ENCODE results near the gene RPS6KB1. TPM values are rescaled to one million over a fixed set of nuclear protein-coding genes. Genes with fewer than 3 reads are reported as not detected.
A peak's percentile ranks its signal among the peaks of the same experiment; 100 is the strongest.
"Not testable (repeated sequence)": the region's sequence is repeated elsewhere in the genome, so short reads cannot be mapped to it uniquely, and the experiment has no call there.

Gene RPS6KB1
- total RNA-seq, 1 experiment from 2014 or later = 14.0 TPM

- H3K36me3 ChIP-seq (replicated peaks; ENCODE audit: control insufficient read depth, insufficient read depth, low read length); DNase-seq; H3K4me3 ChIP-seq (ENCODE audit: insufficient read depth, low read depth, low read length); H3K27me3 ChIP-seq (ENCODE audit: control insufficient read depth, insufficient read depth, low read length): not testable (repeated sequence)
These were observed 47.8 kb downstream of the RPS6KB1 start for GRCh38 chr17:59940697-59941096.

DNA sequence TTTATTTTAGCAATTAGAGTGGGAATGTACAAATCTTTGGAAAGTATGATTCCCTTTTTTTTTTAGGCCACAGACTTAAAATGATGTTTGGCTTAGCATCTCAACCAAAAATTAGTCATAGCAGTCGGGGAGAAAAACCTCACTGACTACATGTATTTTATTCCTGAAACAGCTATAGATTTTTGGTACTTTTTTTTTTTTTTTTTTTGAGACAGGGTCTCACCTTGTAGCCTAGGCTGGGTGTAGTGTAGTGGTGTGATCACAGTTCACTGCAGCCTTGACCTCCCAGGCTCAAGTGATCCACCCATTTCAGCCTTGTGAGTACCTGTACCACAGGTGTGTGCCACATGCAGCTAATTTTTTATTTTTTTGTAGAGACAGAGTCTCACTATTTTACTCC, 48.2 kb downstream of the RPS6KB1 start:
- no peaks in the 10 kb centered on the region for H3K27me3 ChIP-seq (ENCODE audit: control insufficient read depth, insufficient read depth, low read length)
- H3K36me3 ChIP-seq (replicated peaks; ENCODE audit: control insufficient read depth, insufficient read depth, low read length) = peaks cover 3% of the 10 kb centered on the region; the same call in 1 of the 2 replicates
- no peak for DNase-seq
- H3K4me3 ChIP-seq (ENCODE audit: insufficient read depth, low read depth, low read length) = no peak overlapping the region

DNA sequence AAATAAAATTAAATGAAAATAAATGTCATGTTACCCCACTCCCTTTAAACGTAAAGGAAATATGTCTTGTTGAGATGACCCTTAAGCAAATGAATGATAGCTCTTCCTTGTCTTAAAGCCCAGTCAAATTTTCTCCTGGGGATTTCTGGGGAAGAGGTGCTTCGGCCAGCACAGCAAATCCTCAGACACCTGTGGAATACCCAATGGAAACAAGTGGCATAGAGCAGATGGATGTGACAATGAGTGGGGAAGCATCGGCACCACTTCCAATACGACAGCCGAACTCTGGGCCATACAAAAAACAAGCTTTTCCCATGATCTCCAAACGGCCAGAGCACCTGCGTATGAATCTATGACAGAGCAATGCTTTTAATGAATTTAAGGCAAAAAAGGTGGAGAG, 53.5 kb downstream of the RPS6KB1 start:
- not testable (repeated sequence) for DNase-seq; H3K27me3 ChIP-seq (ENCODE audit: control insufficient read depth, insufficient read depth, low read length); H3K36me3 ChIP-seq (replicated peaks; ENCODE audit: control insufficient read depth, insufficient read depth, low read length); H3K4me3 ChIP-seq (ENCODE audit: insufficient read depth, low read depth, low read length)

DNA sequence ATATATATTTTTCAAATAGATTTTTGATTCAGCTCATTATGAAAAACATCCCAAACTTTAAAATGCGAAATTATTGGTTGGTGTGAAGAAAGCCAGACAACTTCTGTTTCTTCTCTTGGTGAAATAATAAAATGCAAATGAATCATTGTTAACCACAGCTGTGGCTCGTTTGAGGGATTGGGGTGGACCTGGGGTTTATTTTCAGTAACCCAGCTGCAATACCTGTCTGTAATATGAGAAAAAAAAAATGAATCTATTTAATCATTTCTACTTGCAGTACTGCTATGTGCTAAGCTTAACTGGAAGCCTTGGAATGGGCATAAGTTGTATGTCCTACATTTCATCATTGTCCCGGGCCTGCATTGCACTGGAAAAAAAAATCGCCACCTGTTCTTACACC, 54.4 kb downstream of the RPS6KB1 start:
- not testable (repeated sequence) for H3K27me3 ChIP-seq (ENCODE audit: control insufficient read depth, insufficient read depth, low read length); H3K4me3 ChIP-seq (ENCODE audit: insufficient read depth, low read depth, low read length); DNase-seq; H3K36me3 ChIP-seq (replicated peaks; ENCODE audit: control insufficient read depth, insufficient read depth, low read length)

- Histone ChIP-seq H3K27me3 (ENCODE audit: control insufficient read depth, insufficient read depth, low read length) (no peaks in the 10 kb centered on the region), H3K36me3 (replicated peaks; ENCODE audit: control insufficient read depth, insufficient read depth, low read length) (peaks cover 2% of the 10 kb centered on the region; the same call in 1 of the 2 replicates), H3K4me3 (ENCODE audit: insufficient read depth, low read depth, low read length) (no peak overlapping the region)
- DNase-seq = no peak
These were observed 57.1 kb downstream of the RPS6KB1 start for GRCh38 chr17:59950049-59950448.

GRCh38 chr17:59954856-59955255, 61.9 kb downstream of the RPS6KB1 start:
- no peak for DNase-seq
- Histone ChIP-seq H3K27me3 (ENCODE audit: control insufficient read depth, insufficient read depth, low read length) (no peaks in the 10 kb centered on the region), H3K4me3 (ENCODE audit: insufficient read depth, low read depth, low read length) (no peak overlapping the region), H3K36me3 (replicated peaks; ENCODE audit: control insufficient read depth, insufficient read depth, low read length) (no peaks in the 10 kb centered on the region)

DNA sequence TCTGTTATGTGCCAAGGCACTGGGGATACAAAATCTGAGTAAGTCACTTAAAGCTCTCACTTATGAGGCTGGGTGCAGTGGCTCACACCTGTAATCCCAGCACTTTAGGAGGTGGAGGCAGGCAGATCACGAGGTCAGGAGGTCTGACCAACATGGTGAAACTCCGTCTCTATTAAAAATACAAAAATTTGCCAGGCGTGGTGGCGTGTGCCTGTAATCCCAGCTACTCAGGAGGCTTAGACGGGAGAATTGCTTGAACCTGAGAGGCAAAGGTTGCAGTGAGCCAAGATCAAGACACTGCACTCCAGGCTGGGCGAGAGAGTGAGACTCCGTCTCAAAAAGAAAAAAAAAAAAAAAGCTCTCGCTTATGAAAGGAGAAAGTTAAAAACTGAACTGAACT, 66.7 kb downstream of the RPS6KB1 start:
- not testable (repeated sequence) for H3K27me3 ChIP-seq (ENCODE audit: control insufficient read depth, insufficient read depth, low read length); H3K36me3 ChIP-seq (replicated peaks; ENCODE audit: control insufficient read depth, insufficient read depth, low read length); H3K4me3 ChIP-seq (ENCODE audit: insufficient read depth, low read depth, low read length); DNase-seq

DNA sequence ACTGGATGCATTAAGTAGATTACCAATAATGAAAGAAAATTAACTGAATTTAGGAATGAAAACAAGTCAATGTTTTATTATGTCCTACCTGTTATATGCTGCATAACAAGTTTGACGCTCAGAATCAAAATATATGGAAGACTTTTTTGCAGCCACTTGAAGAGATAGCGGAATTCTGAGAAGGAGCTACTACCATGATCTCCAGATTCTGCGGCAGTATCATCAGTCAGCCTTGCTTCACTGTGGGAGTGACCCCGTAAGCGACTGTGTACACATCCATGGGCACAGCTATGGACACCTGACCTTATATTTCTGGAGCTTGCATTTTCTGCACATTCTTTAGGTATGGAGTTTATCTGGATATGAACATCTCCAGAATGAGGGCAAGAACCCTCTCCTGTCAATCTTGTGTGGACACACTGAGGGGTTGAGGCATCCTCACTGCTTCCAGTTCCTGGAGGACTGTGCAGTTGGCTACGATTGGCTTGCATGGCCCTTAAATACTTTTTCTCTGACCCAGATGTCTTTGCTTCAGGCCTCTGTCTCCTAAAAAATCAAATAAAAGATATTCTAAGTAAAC, 69.9 kb downstream of the RPS6KB1 start:
- Histone ChIP-seq H3K27me3 (ENCODE audit: control insufficient read depth, insufficient read depth, low read length) (peaks cover 9% of the 10 kb centered on the region), H3K4me3 (ENCODE audit: insufficient read depth, low read depth, low read length) (no peak overlapping the region), H3K36me3 (replicated peaks; ENCODE audit: control insufficient read depth, insufficient read depth, low read length) (no peaks in the 10 kb centered on the region)
- DNase-seq = no peak

DNA sequence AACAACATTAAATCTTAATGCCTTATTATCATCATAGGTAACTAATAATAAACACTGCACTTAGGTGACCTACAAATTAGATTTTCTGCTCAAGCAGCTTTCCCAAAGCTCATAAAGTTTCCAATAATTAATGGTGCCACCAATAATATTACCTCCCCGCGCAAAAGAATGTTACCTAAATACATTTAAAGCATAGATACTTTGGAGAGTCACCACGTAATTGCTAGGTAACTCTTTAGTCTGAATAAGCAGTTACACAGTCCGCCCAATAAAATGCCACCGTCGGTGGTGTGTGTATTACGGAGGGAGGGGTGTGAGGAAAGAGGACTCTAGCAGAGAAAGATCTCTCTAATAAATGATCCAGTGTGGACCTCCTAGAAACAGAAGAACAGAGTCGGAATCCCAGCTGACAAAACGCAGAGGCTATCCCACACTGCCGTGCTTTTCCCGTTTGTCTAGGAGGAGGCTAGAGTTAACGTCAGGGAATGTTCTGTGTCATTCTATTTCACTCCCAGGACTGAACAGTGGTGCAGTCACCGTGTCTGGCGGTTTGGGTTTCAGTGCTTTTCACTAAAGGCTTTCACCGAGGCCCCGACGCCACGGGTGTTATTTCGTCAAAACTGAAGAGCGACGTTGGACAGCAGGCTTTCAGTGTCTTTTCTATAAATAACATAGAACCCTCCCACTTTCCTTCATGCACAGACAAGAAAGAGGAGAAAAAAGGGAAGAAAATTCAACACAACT, 71.0 kb downstream of the RPS6KB1 start:
- DNase-seq = peak; percentile 31

DNA sequence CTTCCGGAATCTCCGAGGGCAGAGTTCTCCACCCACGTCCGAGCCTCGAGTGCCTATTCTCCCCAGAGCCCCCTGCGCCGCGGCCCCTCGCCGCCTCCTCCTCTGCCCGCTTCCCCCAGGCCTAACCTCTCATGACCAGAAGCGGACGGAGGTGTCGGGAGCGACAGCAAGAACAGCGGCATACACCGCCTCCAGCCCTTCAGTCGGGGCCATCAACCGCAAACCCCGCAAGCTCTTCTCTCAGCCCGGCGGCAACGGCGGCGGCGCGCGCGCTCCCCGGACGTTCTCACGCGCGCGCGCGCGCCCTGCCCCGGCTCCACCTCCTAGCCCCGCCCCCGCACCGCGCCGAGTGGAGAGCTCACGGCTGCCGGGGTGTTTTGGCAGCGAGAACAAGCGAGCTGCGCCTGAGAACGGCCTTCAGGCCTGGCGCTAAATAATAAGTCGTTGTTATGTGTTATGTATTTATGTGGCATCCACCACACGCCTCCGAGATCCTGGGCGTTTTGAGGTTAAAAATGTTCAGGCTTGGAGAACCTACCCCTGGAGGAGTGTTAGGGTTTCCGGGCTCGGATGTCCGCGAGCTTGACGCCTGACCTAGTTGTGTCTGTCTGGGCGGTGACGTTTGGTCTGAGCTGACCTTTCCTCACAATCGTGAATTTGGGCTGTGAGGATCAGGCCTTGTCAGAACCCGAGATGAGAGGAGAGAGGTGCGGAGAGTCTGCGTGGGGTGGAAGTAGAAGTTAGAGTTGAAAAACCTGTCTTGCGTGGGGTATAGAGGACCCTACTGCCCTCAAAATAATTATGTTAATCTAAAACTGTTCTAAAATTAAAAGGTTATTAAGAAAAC, 71.8 kb downstream of the RPS6KB1 start, which contains the start of gene RNFT1:
TSS of gene RNFT1 (minus strand) at position 259 of the 847 bp plus-strand sequence. CDS start at position 182, 77 bp downstream.
- Histone ChIP-seq H3K4me3 (ENCODE audit: insufficient read depth, low read depth, low read length) (peak within 1 kb of the TSS; percentile 83), H3K27me3 (ENCODE audit: control insufficient read depth, insufficient read depth, low read length) (peaks cover 9% of the 10 kb centered on the region), H3K36me3 (replicated peaks; ENCODE audit: control insufficient read depth, insufficient read depth, low read length) (no peaks in the 10 kb centered on the region)
- DNase-seq = peak; percentile 95

More for the DNA sequence above, 71.0 kb downstream of the RPS6KB1 start:
- peaks cover 9% of the 10 kb centered on the region for H3K27me3 ChIP-seq (ENCODE audit: control insufficient read depth, insufficient read depth, low read length)
- no peaks in the 10 kb centered on the region for H3K36me3 ChIP-seq (replicated peaks; ENCODE audit: control insufficient read depth, insufficient read depth, low read length)
- H3K4me3 ChIP-seq (ENCODE audit: insufficient read depth, low read depth, low read length) = peak overlapping the region; percentile 83

DNA sequence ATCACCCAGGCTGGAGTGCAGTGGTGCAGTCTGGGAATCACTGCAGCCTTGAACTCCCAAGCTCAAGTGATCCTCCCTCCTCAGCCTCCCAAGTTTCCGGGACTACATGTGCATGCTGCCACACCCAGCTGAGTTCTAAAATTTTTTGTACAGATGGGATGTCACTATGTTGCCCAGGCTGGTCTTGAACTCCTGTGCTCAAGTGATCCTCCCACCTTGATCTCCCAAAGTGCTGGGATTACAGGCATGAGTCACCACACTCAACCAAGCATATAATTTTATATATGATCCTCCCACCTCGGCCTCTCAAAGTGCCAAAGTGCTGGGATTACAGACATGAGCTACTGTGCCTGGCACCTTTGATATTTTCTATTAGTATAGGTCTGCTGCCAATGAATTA, 78.8 kb downstream of the RPS6KB1 start:
- H3K4me3 ChIP-seq (ENCODE audit: insufficient read depth, low read depth, low read length); DNase-seq; H3K27me3 ChIP-seq (ENCODE audit: control insufficient read depth, insufficient read depth, low read length); H3K36me3 ChIP-seq (replicated peaks; ENCODE audit: control insufficient read depth, insufficient read depth, low read length): not testable (repeated sequence)

- DNase-seq = no peak
- Histone ChIP-seq H3K27me3 (ENCODE audit: control insufficient read depth, insufficient read depth, low read length) (no peaks in the 10 kb centered on the region), H3K4me3 (ENCODE audit: insufficient read depth, low read depth, low read length) (no peak overlapping the region), H3K36me3 (replicated peaks; ENCODE audit: control insufficient read depth, insufficient read depth, low read length) (no peaks in the 10 kb centered on the region)
These were observed 79.9 kb downstream of the RPS6KB1 start for GRCh38 chr17:59972778-59973177.

DNA sequence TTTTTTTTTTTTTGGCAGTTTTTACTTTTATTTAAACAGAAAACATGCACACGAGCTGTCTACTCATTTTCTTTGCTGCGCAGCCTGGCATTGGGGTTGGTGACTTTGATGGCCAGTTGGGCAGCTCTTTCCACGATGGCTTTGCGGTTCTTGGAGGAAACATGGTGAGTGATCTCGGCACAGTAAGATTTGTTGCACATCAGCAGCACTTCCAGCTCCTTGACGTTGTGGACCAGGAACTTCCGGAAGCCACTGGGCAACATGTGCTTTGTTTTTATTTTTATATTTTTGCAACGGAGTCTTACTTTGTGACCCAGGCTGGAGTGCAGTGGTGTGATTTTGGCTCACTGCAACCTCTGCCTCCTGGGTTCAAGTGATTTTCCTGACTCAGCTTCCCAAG, 80.6 kb downstream of the RPS6KB1 start:
- not testable (repeated sequence) for DNase-seq; H3K27me3 ChIP-seq (ENCODE audit: control insufficient read depth, insufficient read depth, low read length); H3K36me3 ChIP-seq (replicated peaks; ENCODE audit: control insufficient read depth, insufficient read depth, low read length); H3K4me3 ChIP-seq (ENCODE audit: insufficient read depth, low read depth, low read length)

- H3K27me3 ChIP-seq (ENCODE audit: control insufficient read depth, insufficient read depth, low read length); DNase-seq; H3K36me3 ChIP-seq (replicated peaks; ENCODE audit: control insufficient read depth, insufficient read depth, low read length); H3K4me3 ChIP-seq (ENCODE audit: insufficient read depth, low read depth, low read length): not testable (repeated sequence)
These were observed 82.2 kb downstream of the RPS6KB1 start for GRCh38 chr17:59975166-59975565.

DNA sequence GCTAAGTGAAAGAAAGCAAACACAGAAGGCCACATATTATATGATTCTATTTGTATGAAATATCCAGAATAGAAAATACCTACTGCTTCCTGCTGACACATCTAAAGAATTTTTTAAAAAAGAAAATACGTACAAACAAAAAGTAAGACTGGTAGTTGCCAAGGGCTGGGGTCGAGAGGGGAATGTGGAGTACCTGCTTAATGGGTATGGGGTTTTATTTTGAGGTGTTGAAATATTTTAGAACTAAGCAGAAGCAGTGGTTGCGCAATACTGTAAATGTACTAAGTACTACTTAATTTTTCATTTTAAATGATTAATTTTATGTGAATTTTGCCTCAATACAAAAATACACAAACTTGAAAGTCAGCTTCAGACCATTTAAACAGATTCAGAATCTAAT, 103.7 kb downstream of the RPS6KB1 start:
- H3K4me3 ChIP-seq (ENCODE audit: insufficient read depth, low read depth, low read length); H3K36me3 ChIP-seq (replicated peaks; ENCODE audit: control insufficient read depth, insufficient read depth, low read length); H3K27me3 ChIP-seq (ENCODE audit: control insufficient read depth, insufficient read depth, low read length); DNase-seq: not testable (repeated sequence)
